Gastrocnemius medialis (tissue), 4 donors: Measurements from ENCODE around the gene FBXO24.

Experiments
- CTCF ChIP-seq, 5 experiments: fragments of 450-650 bp in 3 of 5; fragments of 200-600 bp in 2 of 5; sonication (generic) in 2 of 5; IDR thresholded peaks in 4 of 5; conservative IDR thresholded peaks in 1 of 5; 1 replicate in 4 of 5; 2 replicates in 1 of 5; pipeline ENCODE4 v1.5.1; 2016 to 2019; ENCODE audit warnings: antibody characterized with exemption in 5 of 5, mild to moderate bottlenecking in 3 of 5, moderate library complexity in 3 of 5
- POLR2A ChIP-seq, 2 donors: fragments of 450-650 bp; IDR thresholded peaks; one replicate each; pipeline ENCODE4 v1.6.1; 2017; ENCODE audit warnings: antibody characterized with exemption in 2 of 2, mild to moderate bottlenecking in 2 of 2, moderate library complexity in 2 of 2

GRCh38 chr7:100584054-100584682 is 2.0 kb upstream of the FBXO24 start:
- TF ChIP-seq CTCF (IDR thresholded peaks at IDR 0.05 in 4 of 5, conservative IDR thresholded peaks at IDR 0.05 in 1 of 5) (no peak), POLR2A (IDR thresholded peaks at IDR 0.05) (no peak)
